GM13977 (cell line): Measurements from ENCODE around the gene CDHR4.
"Not testable (repeated sequence)": the region's sequence is repeated elsewhere in the genome, so short reads cannot be mapped to it uniquely, and the experiment has no call there.

ENCODE experiments used
- DNase-seq: peaks from one replicate; pipeline ENCODE4 v3.0.0; 2012; ENCODE audit warnings: low spot score
- CTCF ChIP-seq: IDR thresholded peaks from 2 replicates; pipeline ENCODE4 v1.5.1; 2012; ENCODE audit warnings: mild to moderate bottlenecking, control low read depth; ENCODE audit not compliant: insufficient read depth; ENCODE audit errors: extremely low read depth, missing control alignments
- in situ Hi-C: fragments of 300-500 bp; cut with MboI; formaldehyde crosslinking; loops from one replicate; pipeline ENCODE4 v1.12.0; 2022; ENCODE audit warnings: low sequenced_read_pairs, low pct_unique_long_range_greater_than_20kb, mixed read lengths, inconsistent platforms; ENCODE audit not compliant: unreplicated experiment

CDHR4 gene

GRCh38 chr3:49779358-49780079 is 20.2 kb downstream of the CDHR4 start:
- in situ Hi-C loops, result no loop called here
- DNase-seq, result no peak
- no peak for TF ChIP-seq CTCF

- in situ Hi-C loops, DNase-seq: not testable (repeated sequence)
Measured at GRCh38 chr3:49776101-49776500, 23.6 kb downstream of the CDHR4 start.

- no peak for DNase-seq
- no peak for TF ChIP-seq CTCF
- in situ Hi-C loops, result no loop called here
Measured at GRCh38 chr3:49775538-49775937, 24.1 kb downstream of the CDHR4 start.

GRCh38 chr3:49772703-49773102 is 27.0 kb downstream of the CDHR4 start:
- in situ Hi-C loops, result no loop called here
- DNase-seq, result no peak
- TF ChIP-seq CTCF, result no peak

- no peak for DNase-seq
- in situ Hi-C loops, result no loop called here
- TF ChIP-seq CTCF, result no peak
Measured at GRCh38 chr3:49771340-49771938, 28.2 kb downstream of the CDHR4 start.

- no peak for DNase-seq
- no peak for TF ChIP-seq CTCF
- in situ Hi-C loops, result no loop called here
Measured at GRCh38 chr3:49769926-49770325, 29.7 kb downstream of the CDHR4 start.

GRCh38 chr3:49769286-49769915 is 30.3 kb downstream of the CDHR4 start:
- in situ Hi-C loops, result no loop called here
- TF ChIP-seq CTCF, result no peak
- no peak for DNase-seq
